Upper lobe of left lung (tissue), 6 donors: Measurements from ENCODE around the gene LRP1B. TPM values are rescaled to one million over a fixed set of nuclear protein-coding genes. Genes with fewer than 3 reads are reported as not detected.

Experiments
- ATAC-seq, 2 donors: fragments of 200-7000 bp; cut with Tn5 transposase; one replicate each; pipeline ENCODE4 v1.9.1; 2022; ENCODE audit warnings: mild to moderate bottlenecking in 2 of 2, moderate library complexity in 2 of 2; ENCODE audit not compliant: low FRiP score in 2 of 2
- DNase-seq, 2 donors: peaks; one replicate each; pipeline ENCODE4 v3.0.0-alpha.2; 2019 to 2020
- H3K27ac ChIP-seq, 4 donors: fragments of 200-600 bp; sonication (generic); one replicate each; pipeline ENCODE4 v1.5.1; 2016 to 2019
- H3K27me3 ChIP-seq, 4 donors: fragments of 200-600 bp; sonication (generic); one replicate each; pipeline ENCODE4 v1.5.1; 2017 to 2019
- H3K36me3 ChIP-seq, 4 donors: fragments of 200-600 bp; sonication (generic); one replicate each; pipeline ENCODE4 v1.5.1; 2016 to 2019
- H3K4me1 ChIP-seq, 4 donors: fragments of 200-600 bp; sonication (generic); one replicate each; pipeline ENCODE4 v1.5.1; 2018 to 2019
- H3K4me3 ChIP-seq, 4 donors: fragments of 200-600 bp; sonication (generic); one replicate each; pipeline ENCODE4 v1.5.1; 2017 to 2019; ENCODE audit warnings: mild to moderate bottlenecking in 2 of 4, moderate library complexity in 1 of 4
- H3K9me3 ChIP-seq, 4 donors: fragments of 200-600 bp; sonication (generic); one replicate each; pipeline ENCODE4 v1.5.1; 2018 to 2019
- CTCF ChIP-seq, 6 experiments: fragments of 450-650 bp in 4 of 6; fragments of 200-600 bp in 2 of 6; sonication (generic) in 2 of 6; IDR thresholded peaks; one replicate each; pipeline ENCODE4 v1.5.1; 2016 to 2019; ENCODE audit warnings: antibody characterized with exemption in 6 of 6
- EP300 ChIP-seq, 4 donors: sonication (generic); formaldehyde crosslinking; IDR thresholded peaks; one replicate each; pipeline ENCODE4 v1.5.1; 2017; ENCODE audit warnings: antibody characterized with exemption in 4 of 4, control low read depth in 2 of 4
- POLR2A ChIP-seq, 4 donors: fragments of 450-650 bp; IDR thresholded peaks; one replicate each; pipeline ENCODE4 v1.5.1; 2016 to 2017; ENCODE audit warnings: antibody characterized with exemption in 4 of 4, mild to moderate bottlenecking in 2 of 4
- POLR2AphosphoS5 ChIP-seq, 2 donors: sonication (generic); formaldehyde crosslinking; IDR thresholded peaks; one replicate each; pipeline ENCODE4 v1.5.1; 2017; ENCODE audit warnings: antibody characterized with exemption in 2 of 2
- WGBS, 2 donors: methylation state at CpG; one replicate each; pipeline ENCODE4 v1.1.5; 2017 to 2018; 5-methylcytosine and 5-hydroxymethylcytosine counted together
- total RNA-seq, 6 donors: library from RNA; depleted of rRNA in 4 of 6; stranded (reverse); fragments of >200 nt in 4 of 6; gene quantifications; one replicate each; pipeline versions ENCODE4 v1.1.0 to v1.2.1, GENCODE V29; 2016 to 2021
- donor health status: DM: no; HTN: no; CAD: no; lungs with moderate emphysema.
- donor health status: DM: no; HTN: yes; CAD: no; lungs with severe emphysema.

The LRP1B gene
- total RNA-seq, 6 donors from 2014 or later, result under 0.01 to 0.46 (median 0.11) TPM

- no peaks in the 10 kb centered on the region for H3K9me3 ChIP-seq
- ATAC-seq, result no peak
- H3K27me3 ChIP-seq, result no peaks in the 10 kb centered on the region
- no peaks in the 10 kb centered on the region for H3K4me1 ChIP-seq
- H3K27ac ChIP-seq, result no peak overlapping the region
- no peak for DNase-seq
- no peak overlapping the region for H3K4me3 ChIP-seq
- TF ChIP-seq POLR2AphosphoS5 (IDR thresholded peaks at IDR 0.05) (no peak), CTCF (IDR thresholded peaks at IDR 0.05) (no peak), POLR2A (IDR thresholded peaks at IDR 0.05) (no peak), EP300 (IDR thresholded peaks at IDR 0.05) (no peak)
- H3K36me3 ChIP-seq, result no peaks in the 10 kb centered on the region
These were observed 824.4 kb downstream of the LRP1B start for GRCh38 chr2:141306368-141306767.

GRCh38 chr2:141301551-141301950, 829.3 kb downstream of the LRP1B start:
- ATAC-seq, result no peak
- TF ChIP-seq POLR2AphosphoS5 (IDR thresholded peaks at IDR 0.05), result no peak
- no peak for TF ChIP-seq CTCF (IDR thresholded peaks at IDR 0.05)
- TF ChIP-seq EP300 (IDR thresholded peaks at IDR 0.05), result no peak
- TF ChIP-seq POLR2A (IDR thresholded peaks at IDR 0.05), result no peak

GRCh38 chr2:141280037-141280436, 850.8 kb downstream of the LRP1B start:
- ATAC-seq (no peak), DNase-seq (no peak)
- Histone ChIP-seq H3K27me3 (no peaks in the 10 kb centered on the region), H3K4me1 (no peaks in the 10 kb centered on the region), H3K4me3 (no peak overlapping the region), H3K9me3 (no peaks in the 10 kb centered on the region), H3K36me3 (no peaks in the 10 kb centered on the region), H3K27ac (no peak overlapping the region)
- TF ChIP-seq EP300 (IDR thresholded peaks at IDR 0.05) (no peak), POLR2AphosphoS5 (IDR thresholded peaks at IDR 0.05) (no peak), CTCF (IDR thresholded peaks at IDR 0.05) (no peak), POLR2A (IDR thresholded peaks at IDR 0.05) (no peak)
- 76 to 78% methylated on average over 4 of the region's 4 CpGs for WGBS, 2 donors

More at GRCh38 chr2:141301551-141301950, 829.3 kb downstream of the LRP1B start:
- H3K36me3 ChIP-seq, result no peaks in the 10 kb centered on the region
- no peaks in the 10 kb centered on the region for H3K4me1 ChIP-seq
- no peaks in the 10 kb centered on the region for H3K27me3 ChIP-seq
- no peak overlapping the region for H3K27ac ChIP-seq
- 76 to 80% methylated on average over 2 of the region's 2 CpGs for WGBS, 2 donors
- DNase-seq, result no peak
- no peaks in the 10 kb centered on the region for H3K9me3 ChIP-seq
- no peak overlapping the region for H3K4me3 ChIP-seq

- TF ChIP-seq CTCF (IDR thresholded peaks at IDR 0.05), result no peak
- TF ChIP-seq POLR2A (IDR thresholded peaks at IDR 0.05), result no peak
- no peak for TF ChIP-seq POLR2AphosphoS5 (IDR thresholded peaks at IDR 0.05)
- no peak for TF ChIP-seq EP300 (IDR thresholded peaks at IDR 0.05)
- no peaks in the 10 kb centered on the region for H3K27me3 ChIP-seq
- 81 to 88% methylated on average over 2 of the region's 2 CpGs for WGBS, 2 donors
- ATAC-seq, result no peak
- H3K27ac ChIP-seq, result no peak overlapping the region
- no peaks in the 10 kb centered on the region for H3K9me3 ChIP-seq
- H3K4me1 ChIP-seq, result no peaks in the 10 kb centered on the region
- DNase-seq, result no peak
- no peak overlapping the region for H3K4me3 ChIP-seq
- no peaks in the 10 kb centered on the region for H3K36me3 ChIP-seq
These were observed 859.5 kb downstream of the LRP1B start for GRCh38 chr2:141271346-141271745.

GRCh38 chr2:141264848-141265247, 866.0 kb downstream of the LRP1B start:
- Histone ChIP-seq H3K27ac (no peak overlapping the region), H3K4me1 (no peaks in the 10 kb centered on the region), H3K27me3 (no peaks in the 10 kb centered on the region), H3K4me3 (no peak overlapping the region), H3K36me3 (no peaks in the 10 kb centered on the region), H3K9me3 (no peaks in the 10 kb centered on the region)
- 61 to 91% methylated on average over 2 to 10 of the region's 10 CpGs for WGBS, 2 donors
- TF ChIP-seq POLR2A (IDR thresholded peaks at IDR 0.05) (no peak), POLR2AphosphoS5 (IDR thresholded peaks at IDR 0.05) (no peak), EP300 (IDR thresholded peaks at IDR 0.05) (no peak), CTCF (IDR thresholded peaks at IDR 0.05) (no peak)
- ATAC-seq (no peak), DNase-seq (no peak)
